HG02623 (cell line): ENCODE measurements around the gene PRR11.
"Not testable (repeated sequence)": the region's sequence is repeated elsewhere in the genome, so short reads cannot be mapped to it uniquely, and the experiment has no call there.

ENCODE experiments used
- ATAC-seq: cut with Tn5 transposase; IDR thresholded peaks from one replicate; pipeline ENCODE4 v1.9.1; 2021; ENCODE audit warnings: moderate library complexity; ENCODE audit not compliant: unreplicated experiment

PRR11 gene

DNA sequence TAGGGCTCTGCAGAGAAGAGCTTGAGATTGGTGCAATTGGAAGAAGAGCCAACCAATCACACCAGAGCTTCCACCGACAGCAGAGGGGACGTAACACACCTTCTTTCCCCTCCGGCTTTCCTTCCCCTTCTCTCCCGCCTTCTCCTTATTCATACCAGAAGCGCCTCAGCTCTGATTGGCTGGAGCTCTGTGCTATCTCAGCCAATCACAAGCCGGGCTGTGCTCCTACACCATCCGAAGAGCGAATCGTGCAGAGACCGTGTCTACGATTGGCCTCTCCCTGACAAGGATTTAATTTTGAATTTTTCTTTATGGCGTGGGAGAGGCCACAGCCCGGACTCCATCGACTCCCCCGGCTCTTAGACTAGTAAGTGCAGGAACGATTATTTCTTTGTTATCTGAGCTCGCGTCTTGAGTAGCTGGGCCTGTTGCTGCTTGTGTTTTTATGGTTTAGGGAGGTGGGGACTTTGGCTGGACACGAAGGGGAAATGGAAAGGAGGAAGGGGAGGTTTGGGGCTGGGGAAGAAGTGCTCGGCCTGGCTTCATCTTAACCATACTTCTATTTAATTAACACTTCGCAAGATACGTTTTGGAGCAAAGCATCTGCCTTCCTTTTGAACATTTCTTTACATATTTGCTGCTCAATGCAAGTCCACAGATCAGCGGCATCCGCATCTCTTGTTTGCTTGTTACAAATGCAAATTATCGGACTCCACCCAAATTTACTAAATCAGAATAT lies at the start of gene PRR11:
Gene PRR11, plus strand, starts transcription at position 308 of the 739 bp plus-strand sequence. CDS start 14,007 bp downstream, outside the sequence.
- peak; percentile 84 for ATAC-seq

DNA sequence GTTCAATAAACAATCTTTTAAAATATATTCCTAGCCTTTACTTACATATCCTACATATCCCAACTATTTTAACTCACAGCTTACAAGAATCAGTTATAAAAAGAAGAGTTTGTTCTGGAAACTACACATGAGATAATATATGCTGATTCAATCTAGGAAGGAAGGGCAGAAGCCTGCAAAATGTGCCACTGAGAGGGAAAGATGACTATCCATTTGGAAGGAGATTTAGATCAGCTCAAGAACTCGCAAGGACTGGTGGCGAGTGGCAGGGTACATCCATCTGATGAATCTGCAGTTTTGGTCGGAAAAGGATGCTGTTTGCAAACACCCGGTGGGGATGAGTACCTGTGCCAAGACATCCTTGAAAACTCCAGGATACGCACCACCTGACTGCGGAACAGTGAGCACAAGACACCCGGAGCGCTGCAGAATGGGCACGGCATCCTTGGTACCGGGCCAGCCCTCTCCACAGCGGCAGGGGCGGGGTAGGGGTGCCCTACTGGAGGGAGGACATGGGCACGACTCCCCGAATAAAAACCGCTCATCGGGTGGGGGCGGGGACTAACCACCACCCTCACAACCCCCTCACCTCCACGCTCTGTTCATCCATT lies 49.6 kb upstream of the PRR11 start:
- peak; percentile 9 for ATAC-seq

DNA sequence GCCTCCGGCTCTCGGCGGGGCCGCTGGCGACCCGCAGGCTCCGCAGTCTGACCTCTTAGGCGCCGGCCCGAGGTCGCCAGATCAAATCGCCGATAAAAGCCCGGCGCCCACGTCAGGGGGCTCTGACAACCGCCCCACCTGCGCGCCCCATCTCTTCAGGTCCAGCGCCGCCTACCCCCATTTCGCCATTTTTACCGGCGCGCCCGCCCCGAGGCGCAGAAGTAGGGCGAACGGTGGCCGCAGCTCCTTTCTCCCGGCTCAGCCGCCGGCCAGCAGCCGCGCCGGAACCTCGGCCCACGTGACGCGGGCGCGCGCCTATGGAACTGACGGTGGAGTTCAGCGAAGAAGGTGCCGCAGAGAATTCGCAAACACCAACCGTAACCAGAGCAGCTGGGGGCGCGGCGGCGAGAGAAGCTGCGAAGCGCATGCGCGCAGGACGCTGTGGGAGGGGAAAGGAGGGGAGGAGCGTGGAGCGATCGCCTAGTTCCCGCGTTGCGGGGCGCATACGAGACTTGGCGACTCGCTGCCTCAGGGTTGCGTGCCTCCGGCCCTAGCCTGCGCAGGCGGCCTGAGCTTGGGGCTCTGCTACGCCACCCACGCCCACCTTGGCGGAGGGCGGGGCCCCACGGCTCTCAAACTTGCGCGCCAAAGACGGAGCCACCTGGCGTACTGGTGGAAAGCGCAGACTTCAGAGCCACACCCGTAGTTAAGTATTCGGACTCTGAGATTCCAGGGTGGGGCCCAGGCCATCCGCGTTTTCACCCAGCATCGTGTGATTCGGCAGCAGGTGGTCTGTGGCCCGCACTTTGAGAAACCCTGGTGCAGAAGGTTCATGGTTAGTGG lies 48.9 kb upstream of the PRR11 start, which contains the start of gene TRIM37:
Gene TRIM37, minus strand, starts transcription at position 418 of the 843 bp plus-strand sequence. CDS start 419 bp downstream, outside the sequence.
- ATAC-seq, result peak; percentile 93

DNA sequence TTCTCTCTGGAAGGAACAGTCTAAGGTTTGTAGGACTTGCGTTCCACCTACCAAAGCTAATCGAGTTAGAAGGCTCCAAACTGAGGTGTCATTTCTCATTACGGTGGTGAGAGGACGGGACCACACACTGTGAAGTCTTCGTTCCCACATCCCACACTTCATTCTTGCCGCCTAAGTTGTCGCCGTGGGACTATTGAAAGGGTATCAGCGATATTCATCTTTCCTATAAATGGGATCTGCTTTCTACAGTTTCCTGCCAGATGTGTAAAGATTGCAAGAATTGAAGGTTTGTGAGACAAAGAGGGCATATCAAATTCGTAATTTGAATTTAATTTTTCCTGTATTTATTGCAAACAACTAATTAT lies 48.3 kb upstream of the PRR11 start:
- no peak for ATAC-seq

DNA sequence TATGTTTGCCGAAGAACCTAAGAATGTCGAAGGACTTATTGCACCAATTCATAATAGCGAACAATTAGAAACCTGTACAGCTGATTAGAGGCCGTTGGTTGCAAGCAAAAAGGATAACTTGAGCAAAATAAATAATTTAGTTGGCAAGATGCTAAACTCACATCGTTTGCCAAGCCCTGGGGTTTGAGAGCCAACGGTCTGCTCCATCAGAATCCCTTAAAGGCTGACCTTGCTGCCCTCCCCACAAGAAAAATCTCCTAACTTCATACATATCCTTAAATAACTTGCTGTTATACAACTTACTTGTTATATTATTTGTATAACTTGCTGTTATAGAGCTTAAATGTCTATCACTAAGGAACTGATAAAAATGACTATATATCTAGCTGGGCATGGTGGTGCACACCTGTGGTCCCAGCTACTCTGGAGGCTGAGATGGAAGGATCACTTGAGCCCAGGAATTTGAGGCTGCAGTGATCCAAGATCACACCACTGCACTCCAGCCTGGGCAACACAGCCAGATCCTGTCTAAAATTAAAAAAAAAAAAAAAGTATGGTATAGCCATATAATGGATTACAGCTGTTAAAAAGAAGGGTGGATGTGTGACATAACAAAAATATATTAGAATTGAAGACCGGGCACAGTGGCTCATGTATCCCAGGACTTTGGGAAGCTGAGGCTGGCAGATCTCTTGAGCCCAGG lies 47.0 kb upstream of the PRR11 start:
- ATAC-seq, result no peak

DNA sequence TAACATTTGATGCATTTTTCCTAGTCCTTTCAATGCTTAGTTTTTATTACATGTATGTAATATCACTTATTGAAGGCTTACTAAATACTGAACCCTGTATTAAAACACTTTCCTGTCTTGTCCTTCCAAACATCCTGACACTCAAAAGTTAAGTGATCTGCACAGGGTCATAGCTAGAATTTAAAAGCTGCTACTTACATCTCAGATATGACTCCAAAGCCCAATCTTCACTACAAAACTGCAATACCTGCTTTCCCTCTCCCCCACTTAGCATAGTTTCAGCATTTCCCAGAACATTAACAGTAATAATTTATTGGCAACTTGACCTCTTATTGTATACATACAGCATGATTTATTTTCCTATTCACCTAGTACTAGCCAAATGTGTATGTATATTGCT lies 44.6 kb upstream of the PRR11 start:
- no peak for ATAC-seq

DNA sequence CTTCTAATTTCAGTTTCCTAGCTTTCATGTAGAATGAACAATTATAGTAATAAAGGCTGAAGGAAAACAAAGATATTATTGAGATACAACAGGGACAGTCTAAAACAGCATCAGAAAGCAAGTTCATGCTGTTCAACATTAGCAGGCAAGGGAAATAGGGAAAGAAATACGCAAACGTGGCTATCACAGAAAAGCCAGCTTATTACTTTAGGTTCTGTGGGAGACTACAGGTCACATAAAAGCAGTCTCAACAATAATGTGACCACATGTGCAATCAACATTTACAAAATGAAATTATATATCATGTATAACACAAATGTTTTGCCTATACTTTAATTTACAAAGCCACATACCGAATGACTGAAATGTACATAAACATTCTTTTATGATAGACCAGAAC lies 44.0 kb upstream of the PRR11 start:
- no peak for ATAC-seq

DNA sequence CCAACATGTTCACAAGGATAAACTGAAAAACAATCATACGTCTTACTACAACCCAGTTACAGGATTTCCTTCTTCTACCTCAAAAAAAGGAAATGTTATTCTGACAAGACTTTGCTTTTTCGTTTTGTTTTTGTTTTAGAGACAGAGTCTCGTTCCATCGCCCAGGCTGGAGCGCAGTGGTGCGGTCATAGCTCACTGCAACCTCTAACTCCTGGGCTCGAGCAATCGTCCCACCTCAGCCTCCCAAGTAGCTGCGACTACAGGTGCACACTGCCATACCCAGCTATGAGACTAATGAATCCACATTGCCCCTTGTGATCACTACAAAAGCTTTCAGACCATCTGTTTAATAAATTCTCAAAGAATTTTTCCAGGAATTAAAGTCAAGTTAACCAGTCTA lies 40.1 kb upstream of the PRR11 start:
- ATAC-seq, result no peak

DNA sequence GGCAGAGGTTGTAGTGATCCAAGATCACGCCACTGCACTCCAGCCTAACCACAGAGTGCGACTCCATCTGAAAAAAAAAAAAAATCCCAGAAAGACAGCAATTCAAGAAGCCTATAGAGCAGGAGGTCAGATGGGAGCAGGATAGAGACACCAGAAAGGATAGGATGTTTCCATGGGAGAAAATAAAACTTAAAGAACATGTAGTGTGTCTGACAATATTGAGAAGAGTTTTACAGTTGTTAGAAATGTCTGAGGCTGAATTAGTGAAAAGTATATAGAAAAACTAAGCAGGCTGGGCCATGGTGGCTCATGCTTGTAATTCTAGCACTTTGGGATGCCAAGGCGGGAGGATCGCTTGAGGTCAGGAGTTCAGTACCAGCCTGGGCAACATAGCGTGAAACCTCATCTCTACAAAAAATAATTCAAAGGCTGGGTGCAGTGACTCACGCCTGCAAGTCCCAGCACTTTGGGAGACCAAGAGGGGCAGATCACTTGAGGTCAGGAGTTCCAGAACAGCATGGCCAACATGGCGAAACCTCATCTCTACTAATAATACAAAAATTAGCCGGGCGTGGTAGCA lies 33.6 kb upstream of the PRR11 start:
- no peak for ATAC-seq

DNA sequence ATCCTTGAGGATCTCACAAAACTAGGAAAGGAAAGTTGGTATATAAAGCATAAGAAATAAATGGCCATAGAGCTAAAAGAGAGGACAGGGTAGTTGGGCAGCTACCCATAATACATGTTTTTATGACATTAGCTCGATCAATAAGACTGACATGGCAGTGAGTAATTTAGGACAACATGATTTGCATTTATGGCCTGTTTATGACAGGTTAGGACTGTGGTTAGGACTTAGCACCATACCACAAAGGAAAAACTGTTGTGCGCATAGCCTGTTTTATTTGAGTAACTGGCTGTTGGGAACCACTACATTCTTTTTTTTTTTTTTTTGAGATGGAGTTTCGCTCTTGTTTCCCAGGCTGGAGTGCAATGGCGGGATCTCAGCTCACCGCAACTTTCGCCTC lies 30.9 kb upstream of the PRR11 start:
- ATAC-seq, result no peak

DNA sequence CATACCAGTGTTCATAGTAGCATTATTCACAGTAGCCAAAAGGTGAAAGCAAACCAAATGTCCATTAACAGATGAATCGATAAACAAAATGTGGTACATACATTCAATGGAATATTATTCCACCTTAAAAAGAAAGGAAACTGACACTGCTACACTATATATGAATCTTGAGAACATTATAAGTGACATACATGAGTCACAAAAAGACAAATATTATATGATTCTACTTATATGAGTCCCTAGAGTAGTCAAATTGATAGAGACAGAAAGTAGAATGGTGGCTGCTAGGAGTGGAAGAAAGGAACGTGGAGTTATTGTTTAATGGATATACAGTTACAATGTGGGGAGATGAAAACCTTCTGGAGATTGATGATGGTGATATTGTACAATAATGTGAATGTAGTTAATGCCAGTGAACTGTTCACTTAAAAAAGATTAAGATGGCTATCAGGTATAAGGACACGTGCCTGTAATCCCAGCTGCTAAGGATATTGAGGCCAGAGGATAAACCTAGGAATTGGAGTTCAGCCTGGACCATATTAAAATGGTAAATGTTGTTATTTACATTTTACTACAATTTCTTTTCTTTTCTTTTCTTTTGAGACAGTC lies 28.6 kb upstream of the PRR11 start:
- ATAC-seq, result no peak

DNA sequence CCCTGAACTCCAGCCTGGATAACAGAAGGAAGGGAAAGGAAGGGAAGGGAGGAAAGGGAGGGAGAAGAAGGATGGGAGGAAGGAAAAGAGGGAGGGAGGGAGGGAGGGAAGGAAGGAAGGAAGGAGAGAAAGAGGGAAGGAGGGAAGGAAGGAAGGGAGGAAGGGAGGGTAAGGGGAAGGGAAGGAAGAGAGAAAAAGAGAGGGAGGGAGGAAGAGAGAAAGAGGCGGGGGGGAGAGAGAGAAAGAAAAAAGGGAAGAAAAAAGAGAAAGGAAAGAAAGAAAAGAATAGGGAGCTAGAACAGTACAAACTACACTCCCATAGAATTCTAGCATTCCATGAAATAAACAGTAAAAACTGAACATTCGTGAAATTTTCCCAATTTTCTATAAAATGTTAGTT lies 25.7 kb upstream of the PRR11 start:
- no peak for ATAC-seq

DNA sequence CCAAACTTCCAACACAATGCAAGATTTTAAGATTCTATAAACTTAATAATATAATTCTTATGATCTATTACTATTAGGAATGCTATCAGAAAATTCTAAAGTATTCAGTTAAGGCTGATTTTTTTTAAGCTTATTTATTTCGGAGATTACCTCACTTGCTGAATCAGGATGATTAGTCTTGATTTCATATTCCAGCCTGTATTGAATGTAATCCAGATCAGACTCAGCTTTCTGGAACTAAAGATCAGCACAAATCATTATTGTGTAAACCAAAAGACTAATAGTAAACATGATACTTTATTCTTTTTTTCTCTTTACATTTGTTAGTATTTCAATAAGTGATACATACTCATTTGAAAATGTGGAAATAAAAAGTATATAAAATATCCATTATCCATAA lies 24.4 kb upstream of the PRR11 start:
- no peak for ATAC-seq

DNA sequence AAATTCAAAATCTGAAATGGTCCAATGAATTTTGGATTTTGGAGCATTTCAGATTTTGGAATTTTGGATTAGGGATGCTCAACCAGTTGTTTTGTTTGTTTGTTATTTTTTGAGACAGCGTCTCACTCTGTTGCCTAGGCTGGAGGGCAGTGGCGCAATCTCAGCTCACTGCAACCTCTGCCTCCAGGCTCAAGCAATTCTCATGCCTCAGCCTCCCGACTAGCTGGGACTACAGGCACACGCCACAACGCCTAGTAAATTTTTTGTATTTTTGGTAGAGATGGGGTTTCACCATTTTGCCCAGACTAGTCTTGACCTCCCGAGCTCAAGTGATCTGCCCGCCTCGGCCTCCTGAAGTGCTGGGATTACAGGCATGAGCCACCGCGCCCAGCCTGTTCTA lies 17.2 kb upstream of the PRR11 start:
- ATAC-seq, result not testable (repeated sequence)

DNA sequence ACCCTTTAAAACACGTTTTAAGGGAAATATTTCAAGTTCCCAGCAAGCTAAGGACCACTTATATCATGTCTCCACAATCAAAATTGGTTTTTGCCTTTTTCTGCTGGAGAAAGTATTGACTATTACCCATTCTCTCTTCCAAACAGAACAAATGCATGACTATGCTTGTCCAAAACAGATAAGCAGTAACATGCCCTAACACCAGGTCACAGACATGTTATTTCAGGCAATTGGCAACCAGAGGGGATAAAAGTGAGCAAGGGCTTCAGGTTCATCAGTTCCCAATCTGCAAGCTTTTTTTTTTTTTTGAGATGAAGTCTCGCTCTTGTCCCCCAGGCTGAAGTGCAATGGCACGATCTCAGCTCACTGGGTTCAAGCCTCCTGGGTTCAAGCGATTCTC lies 15.6 kb upstream of the PRR11 start:
- no peak for ATAC-seq

DNA sequence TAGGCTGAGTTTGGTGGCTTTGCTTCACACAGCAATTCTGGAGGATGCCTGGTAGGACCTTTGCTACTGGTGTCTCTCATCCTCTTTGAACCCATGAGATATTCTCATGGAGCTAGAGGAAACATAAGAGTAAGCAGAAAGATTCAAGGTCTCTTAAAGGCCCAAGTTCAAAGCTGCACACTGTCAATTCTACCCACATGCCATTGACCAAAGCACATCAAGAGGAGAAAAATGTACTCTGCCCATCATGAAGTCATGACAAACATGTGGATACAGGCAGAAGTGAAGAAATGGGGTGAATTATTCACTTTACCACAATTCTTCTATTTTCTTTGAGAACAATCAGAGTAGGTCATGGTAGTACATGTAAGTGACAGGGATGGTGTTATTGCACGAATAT lies 13.7 kb upstream of the PRR11 start:
- ATAC-seq, result no peak

DNA sequence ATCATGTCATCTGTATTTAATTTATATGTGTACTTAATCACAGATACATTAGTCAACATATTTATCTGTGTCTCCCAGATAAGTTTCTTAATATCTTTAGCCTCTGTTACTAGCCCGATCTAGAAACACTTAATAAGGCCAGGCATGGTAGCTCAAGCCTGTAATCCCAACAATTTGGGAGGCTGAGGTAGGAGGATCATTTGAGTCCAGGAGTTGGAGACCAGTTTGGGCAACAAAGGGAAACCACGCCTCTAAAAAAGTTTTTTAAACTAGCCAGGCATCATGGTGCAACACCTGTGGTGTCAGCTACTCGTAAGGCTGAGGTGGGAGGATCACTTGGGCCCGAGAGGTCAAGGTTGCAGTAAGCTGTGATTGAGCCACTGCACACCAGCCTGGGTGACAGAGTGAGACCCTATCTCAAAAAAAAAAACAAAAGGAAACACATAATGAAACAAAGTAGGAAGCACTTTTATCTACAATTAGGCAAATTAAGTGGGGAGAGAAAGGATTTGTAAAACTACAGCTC lies 9.9 kb upstream of the PRR11 start:
- ATAC-seq, result no peak

DNA sequence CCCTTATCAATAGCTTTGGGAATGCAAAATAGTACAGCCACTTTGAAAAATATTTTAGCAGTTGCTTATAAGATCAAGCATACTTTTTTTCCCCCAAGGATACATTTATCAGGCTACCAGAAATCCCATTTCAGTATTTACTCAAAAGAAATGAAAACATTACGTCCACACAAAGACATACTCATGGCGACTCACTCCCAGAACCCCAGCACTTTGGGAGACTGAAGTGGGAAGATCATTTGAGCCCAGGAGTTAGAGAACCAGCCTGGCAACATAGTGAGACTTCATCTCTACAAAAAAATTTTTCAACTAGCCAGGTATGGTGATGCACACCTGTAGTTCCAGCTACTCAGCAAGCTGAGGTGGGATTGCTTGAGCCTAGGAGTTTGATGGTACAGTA lies 6.5 kb upstream of the PRR11 start:
- ATAC-seq, result no peak

DNA sequence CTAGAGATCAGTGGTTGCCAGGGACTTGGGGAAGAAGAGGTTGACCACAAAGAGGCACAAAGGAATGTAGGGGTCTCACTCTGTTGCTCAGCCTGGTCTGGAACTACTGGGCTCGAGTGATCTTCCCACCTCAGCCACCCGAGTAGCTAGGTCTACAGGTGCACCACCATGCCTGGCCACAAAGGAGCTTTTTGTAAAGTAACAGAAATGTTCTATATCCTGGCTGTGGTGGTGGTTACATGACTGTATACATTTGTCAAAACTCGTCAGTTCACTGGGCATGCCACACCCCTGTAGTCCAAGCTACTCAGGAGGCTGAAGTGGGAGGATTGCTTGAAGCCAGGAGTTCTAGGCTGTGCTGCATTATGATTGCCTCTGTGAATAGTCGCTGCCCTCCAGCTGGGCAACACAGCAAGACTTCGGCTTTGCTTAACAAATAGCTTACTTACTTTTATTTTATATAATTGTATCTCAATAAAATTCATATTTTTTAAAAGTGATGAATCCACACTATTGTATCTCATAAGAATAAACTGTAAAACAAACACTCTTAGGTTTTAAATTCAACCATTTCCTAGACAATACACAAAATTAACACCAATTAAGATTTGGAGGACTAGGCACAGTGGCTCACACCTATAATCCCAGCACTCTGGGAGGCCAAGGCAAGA lies 5.6 kb upstream of the PRR11 start:
- no peak for ATAC-seq

DNA sequence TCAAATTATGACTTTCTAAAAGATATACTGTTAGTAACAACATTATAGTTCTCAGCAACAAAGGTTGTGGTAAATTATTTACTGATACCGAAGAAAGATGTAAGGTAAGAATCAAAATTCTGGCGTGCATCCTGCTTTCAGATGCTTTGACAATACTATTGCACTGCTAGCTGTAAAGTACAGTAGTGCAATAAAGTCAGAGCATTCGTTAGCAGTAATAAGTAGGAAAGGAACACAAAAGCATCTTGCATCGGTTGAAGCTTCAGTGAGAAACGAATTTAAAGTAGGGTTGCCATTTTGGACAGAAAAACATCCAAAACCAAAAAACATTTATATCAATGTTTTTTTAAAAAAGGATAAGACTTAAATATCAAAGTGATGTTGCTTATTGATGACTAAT lies 4.5 kb upstream of the PRR11 start:
- no peak for ATAC-seq
